K562 (cell line): ENCODE results near the gene LDB1. TPM values are rescaled to one million over a fixed set of nuclear protein-coding genes. Genes with fewer than 3 reads are reported as not detected.

Experiments
- ADNP ChIP-seq: fragments of 200-800 bp; sonication (Bioruptor generic); IDR thresholded peaks from 2 replicates; pipeline ENCODE4 v1.6.1; 2016; ENCODE audit warnings: missing genetic modification characterization, missing compliant biosample characterization
- CBX1 ChIP-seq: sonication (generic); IDR thresholded peaks from 2 replicates; pipeline ENCODE4 v1.6.1; 2016; ENCODE audit warnings: antibody characterized with exemption, low read depth, mild to moderate bottlenecking
- CHCHD3 ChIP-seq: fragments of 250-450 bp; sonication (Bioruptor Pico); IDR thresholded peaks from 2 replicates; pipeline ENCODE4 v2.1.2; 2022; ENCODE audit warnings: mild to moderate bottlenecking
- FIP1L1 ChIP-seq: fragments of 200-400 bp; formaldehyde crosslinking; IDR thresholded peaks from 2 replicates; pipeline ENCODE4 v1.6.1; 2018; ENCODE audit warnings: mild to moderate bottlenecking, low read depth, low read length; ENCODE audit not compliant: poor library complexity, severe bottlenecking
- FOSL1 ChIP-seq: fragments of 200-800 bp; sonication (Bioruptor generic); conservative IDR thresholded peaks from 2 replicates; pipeline ENCODE4 v1.6.1; 2016; ENCODE audit warnings: missing genetic modification characterization, missing compliant biosample characterization
- HNRNPK ChIP-seq: fragments of 200-400 bp; formaldehyde crosslinking; IDR thresholded peaks from one replicate; pipeline ENCODE4 v1.6.1; 2018; ENCODE audit warnings: mild to moderate bottlenecking, low read depth, low read length; ENCODE audit not compliant: poor library complexity, severe bottlenecking
- HNRNPLL ChIP-seq: fragments of 200-400 bp; formaldehyde crosslinking; IDR thresholded peaks from 2 replicates; pipeline ENCODE4 v1.6.1; 2017; ENCODE audit warnings: low read length, low read depth, mild to moderate bottlenecking; ENCODE audit not compliant: poor library complexity, severe bottlenecking
- MCM5 ChIP-seq: fragments of 450-650 bp; IDR thresholded peaks from 2 replicates; pipeline ENCODE4 v1.6.1; 2016; ENCODE audit warnings: low read depth
- NR2C2 ChIP-seq, 2 experiments: fragments of 200-800 bp in 1 of 2; sonication (Bioruptor generic) in 1 of 2; sonication (generic) in 1 of 2; formaldehyde crosslinking in 1 of 2; IDR thresholded peaks; 2 replicates each; pipeline versions ENCODE4 v1.6.1 to v1.8.0; 2016 to 2022; ENCODE audit warnings: mild to moderate bottlenecking in 1 of 2, missing compliant biosample characterization in 1 of 2, missing genetic modification characterization in 1 of 2, missing genetic modification reagents in 1 of 2
- RB1 ChIP-seq: fragments of 450-650 bp; IDR thresholded peaks from 2 replicates; pipeline ENCODE4 v1.6.1; 2017; ENCODE audit warnings: low read depth, mild to moderate bottlenecking
- SAP30 ChIP-seq: fragments of 200-600 bp; sonication (generic); IDR thresholded peaks from 2 replicates; pipeline ENCODE4 v1.6.1; 2012; ENCODE audit warnings: borderline replicate concordance, low read depth, mild to moderate bottlenecking, moderate library complexity, low read length, control low read depth, inconsistent platforms; ENCODE audit not compliant: insufficient read depth, poor library complexity, severe bottlenecking
- SMAD1 ChIP-seq: fragments of 150-350 bp; IDR thresholded peaks from 2 replicates; pipeline ENCODE4 v1.6.1; 2014; ENCODE audit warnings: low read length, low read depth; ENCODE audit not compliant: partially characterized antibody
- SMARCC2 ChIP-seq: fragments of 450-650 bp; IDR thresholded peaks from 2 replicates; pipeline ENCODE4 v1.6.1; 2017; ENCODE audit warnings: antibody characterized with exemption, moderate library complexity, mild to moderate bottlenecking, low read depth
- SMC3 ChIP-seq: conservative IDR thresholded peaks from 2 replicates; pipeline ENCODE4 v1.6.1; 2011; ENCODE audit warnings: low read depth, low read length, improper control_type of control experiment; ENCODE audit not compliant: insufficient read depth
- XRCC3 ChIP-seq: fragments of 450-650 bp; IDR thresholded peaks from 2 replicates; pipeline ENCODE4 v1.6.1; 2017; ENCODE audit warnings: mild to moderate bottlenecking, moderate library complexity
- ZNF134 ChIP-seq: fragments of 250-450 bp; sonication (Bioruptor Pico); conservative IDR thresholded peaks from 2 replicates; pipeline ENCODE4 v1.4.0; 2020
- ZNF274 ChIP-seq: IDR thresholded peaks from 2 replicates; pipeline ENCODE4 v1.6.1; 2011; ENCODE audit warnings: low read depth, mild to moderate bottlenecking, low read length, moderate library complexity, borderline replicate concordance
- ZNF41 ChIP-seq: fragments of 250-450 bp; sonication (Bioruptor Pico); conservative IDR thresholded peaks from 2 replicates; pipeline ENCODE4 v1.4.0; 2020; ENCODE audit warnings: mild to moderate bottlenecking
- ZNF551 ChIP-seq: fragments of 250-450 bp; sonication (Bioruptor Pico); IDR thresholded peaks from 2 replicates; pipeline ENCODE4 v1.5.0; 2021; ENCODE audit warnings: mild to moderate bottlenecking, moderate library complexity
- ZNF57 ChIP-seq: fragments of 450-650 bp; formaldehyde crosslinking; IDR thresholded peaks from 2 replicates; pipeline ENCODE4 v1.4.0; 2020; ENCODE audit warnings: mild to moderate bottlenecking, moderate library complexity
- ZNF717 ChIP-seq: fragments of 250-450 bp; sonication (Bioruptor Pico); IDR thresholded peaks from 2 replicates; pipeline ENCODE4 v1.5.0; 2021
- ZNF76 ChIP-seq: fragments of 250-450 bp; sonication (Bioruptor Pico); IDR thresholded peaks from 2 replicates; pipeline ENCODE4 v1.4.0; 2020; ENCODE audit warnings: mild to moderate bottlenecking, moderate library complexity, borderline replicate concordance
- polyA plus RNA-seq, 8 experiments: library from polyadenylated mRNA; depleted of rRNA in 4 of 8; stranded (reverse) in 5 of 8; unstranded in 3 of 8; fragments of >200 nt; fragmentation: Nextera tagmentation in 2 of 8; fragmentation: Illumina TruSeq in 1 of 8; extraction: Ambion mirVana in 2 of 8; extraction: Trizol in 1 of 8; gene quantifications; 2 replicates each; pipeline versions ENCODE4 v1.2.1 to v1.2.3, GENCODE V29; 2011 to 2014; ENCODE audit warnings: inconsistent platforms in 1 of 8, missing spikeins in 1 of 8
- total RNA-seq, 7 experiments: library from RNA; depleted of rRNA in 6 of 7; stranded (reverse); fragments of >200 nt in 6 of 7; fragmentation: Illumina TruSeq in 2 of 7; extraction: Trizol in 2 of 7; gene quantifications; 2 replicates each; pipeline versions ENCODE4 v1.2.1 to v1.2.3, GENCODE V29; 2011 to 2021; ENCODE audit warnings: low replicate concordance in 1 of 7
- TF ChIP-seq, protein P1 (sequence below): fragments of 450-650 bp; IDR thresholded peaks from 2 replicates; pipeline ENCODE4 v1.6.1; 2017; ENCODE audit warnings: mild to moderate bottlenecking, moderate library complexity
- TF ChIP-seq, protein P2 (sequence below), 2 experiments: fragments of 450-650 bp; IDR thresholded peaks; 2 replicates each; pipeline ENCODE4 v1.6.1; 2016
- TF ChIP-seq, protein P3 (sequence below): fragments of 150-350 bp; IDR thresholded peaks from 2 replicates; pipeline ENCODE4 v1.6.1; 2014; ENCODE audit warnings: low read depth, mild to moderate bottlenecking, low read length, borderline replicate concordance

Gene LDB1
- total and polyA plus RNA-seq, 9 of the 15 experiments (the other 6 are each of a cell fraction or from before 2014, with no cell fraction given), result 1.9 to 137 (median 105) TPM

- TF ChIP-seq HNRNPK, result no peak
- TF ChIP-seq MCM5, result no peak
- no peak for TF ChIP-seq XRCC3
- no peak for TF ChIP-seq CBX1
- no peak for TF ChIP-seq RB1
- TF ChIP-seq ZNF134, result no peak
- TF ChIP-seq, protein P1, sequence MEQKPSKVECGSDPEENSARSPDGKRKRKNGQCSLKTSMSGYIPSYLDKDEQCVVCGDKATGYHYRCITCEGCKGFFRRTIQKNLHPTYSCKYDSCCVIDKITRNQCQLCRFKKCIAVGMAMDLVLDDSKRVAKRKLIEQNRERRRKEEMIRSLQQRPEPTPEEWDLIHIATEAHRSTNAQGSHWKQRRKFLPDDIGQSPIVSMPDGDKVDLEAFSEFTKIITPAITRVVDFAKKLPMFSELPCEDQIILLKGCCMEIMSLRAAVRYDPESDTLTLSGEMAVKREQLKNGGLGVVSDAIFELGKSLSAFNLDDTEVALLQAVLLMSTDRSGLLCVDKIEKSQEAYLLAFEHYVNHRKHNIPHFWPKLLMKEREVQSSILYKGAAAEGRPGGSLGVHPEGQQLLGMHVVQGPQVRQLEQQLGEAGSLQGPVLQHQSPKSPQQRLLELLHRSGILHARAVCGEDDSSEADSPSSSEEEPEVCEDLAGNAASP, result no peak
- TF ChIP-seq ZNF57 (CRISPR knock-in tag), result no peak
- no peak for TF ChIP-seq ZNF274
- no peak for TF ChIP-seq ZNF551
- TF ChIP-seq ZNF717 (CRISPR knock-in tag), result no peak
- TF ChIP-seq ZNF76 (CRISPR knock-in tag), result no peak
- TF ChIP-seq NR2C2 (CRISPR knock-in tag; IDR thresholded peaks at IDR 0.05), result no peak
- no peak for TF ChIP-seq NR2C2 (tag; IDR thresholded peaks at IDR 0.05)
- peak; percentile 3 for TF ChIP-seq HNRNPLL
- TF ChIP-seq SMARCC2, result no peak
- TF ChIP-seq CHCHD3 (CRISPR knock-in tag), result no peak
- TF ChIP-seq FOSL1 (tag), result no peak
- TF ChIP-seq, protein P2, sequence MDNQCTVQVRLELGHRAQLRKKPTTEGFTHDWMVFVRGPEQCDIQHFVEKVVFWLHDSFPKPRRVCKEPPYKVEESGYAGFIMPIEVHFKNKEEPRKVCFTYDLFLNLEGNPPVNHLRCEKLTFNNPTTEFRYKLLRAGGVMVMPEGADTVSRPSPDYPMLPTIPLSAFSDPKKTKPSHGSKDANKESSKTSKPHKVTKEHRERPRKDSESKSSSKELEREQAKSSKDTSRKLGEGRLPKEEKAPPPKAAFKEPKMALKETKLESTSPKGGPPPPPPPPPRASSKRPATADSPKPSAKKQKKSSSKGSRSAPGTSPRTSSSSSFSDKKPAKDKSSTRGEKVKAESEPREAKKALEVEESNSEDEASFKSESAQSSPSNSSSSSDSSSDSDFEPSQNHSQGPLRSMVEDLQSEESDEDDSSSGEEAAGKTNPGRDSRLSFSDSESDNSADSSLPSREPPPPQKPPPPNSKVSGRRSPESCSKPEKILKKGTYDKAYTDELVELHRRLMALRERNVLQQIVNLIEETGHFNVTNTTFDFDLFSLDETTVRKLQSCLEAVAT (IDR thresholded peaks at IDR 0.05), result 0 out of 4 replicates have a peak, but pooled peaks of 1 of the 2 experiments have one; percentile 20
- TF ChIP-seq, protein P3, sequence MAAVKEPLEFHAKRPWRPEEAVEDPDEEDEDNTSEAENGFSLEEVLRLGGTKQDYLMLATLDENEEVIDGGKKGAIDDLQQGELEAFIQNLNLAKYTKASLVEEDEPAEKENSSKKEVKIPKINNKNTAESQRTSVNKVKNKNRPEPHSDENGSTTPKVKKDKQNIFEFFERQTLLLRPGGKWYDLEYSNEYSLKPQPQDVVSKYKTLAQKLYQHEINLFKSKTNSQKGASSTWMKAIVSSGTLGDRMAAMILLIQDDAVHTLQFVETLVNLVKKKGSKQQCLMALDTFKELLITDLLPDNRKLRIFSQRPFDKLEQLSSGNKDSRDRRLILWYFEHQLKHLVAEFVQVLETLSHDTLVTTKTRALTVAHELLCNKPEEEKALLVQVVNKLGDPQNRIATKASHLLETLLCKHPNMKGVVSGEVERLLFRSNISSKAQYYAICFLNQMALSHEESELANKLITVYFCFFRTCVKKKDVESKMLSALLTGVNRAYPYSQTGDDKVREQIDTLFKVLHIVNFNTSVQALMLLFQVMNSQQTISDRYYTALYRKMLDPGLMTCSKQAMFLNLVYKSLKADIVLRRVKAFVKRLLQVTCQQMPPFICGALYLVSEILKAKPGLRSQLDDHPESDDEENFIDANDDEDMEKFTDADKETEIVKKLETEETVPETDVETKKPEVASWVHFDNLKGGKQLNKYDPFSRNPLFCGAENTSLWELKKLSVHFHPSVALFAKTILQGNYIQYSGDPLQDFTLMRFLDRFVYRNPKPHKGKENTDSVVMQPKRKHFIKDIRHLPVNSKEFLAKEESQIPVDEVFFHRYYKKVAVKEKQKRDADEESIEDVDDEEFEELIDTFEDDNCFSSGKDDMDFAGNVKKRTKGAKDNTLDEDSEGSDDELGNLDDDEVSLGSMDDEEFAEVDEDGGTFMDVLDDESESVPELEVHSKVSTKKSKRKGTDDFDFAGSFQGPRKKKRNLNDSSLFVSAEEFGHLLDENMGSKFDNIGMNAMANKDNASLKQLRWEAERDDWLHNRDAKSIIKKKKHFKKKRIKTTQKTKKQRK, result no peak
- peak; percentile 77 for TF ChIP-seq SAP30
- no peak for TF ChIP-seq ZNF41 (CRISPR knock-in tag)
- no peak for TF ChIP-seq FIP1L1
- TF ChIP-seq SMAD1, result no peak
- no peak for TF ChIP-seq ADNP (tag)
- TF ChIP-seq SMC3, result no peak
Observed at GRCh38 chr10:102152545-102152890, 32.4 kb upstream of the LDB1 start (continued).
